Measurements from ENCODE around the gene CERS1.

DNA sequence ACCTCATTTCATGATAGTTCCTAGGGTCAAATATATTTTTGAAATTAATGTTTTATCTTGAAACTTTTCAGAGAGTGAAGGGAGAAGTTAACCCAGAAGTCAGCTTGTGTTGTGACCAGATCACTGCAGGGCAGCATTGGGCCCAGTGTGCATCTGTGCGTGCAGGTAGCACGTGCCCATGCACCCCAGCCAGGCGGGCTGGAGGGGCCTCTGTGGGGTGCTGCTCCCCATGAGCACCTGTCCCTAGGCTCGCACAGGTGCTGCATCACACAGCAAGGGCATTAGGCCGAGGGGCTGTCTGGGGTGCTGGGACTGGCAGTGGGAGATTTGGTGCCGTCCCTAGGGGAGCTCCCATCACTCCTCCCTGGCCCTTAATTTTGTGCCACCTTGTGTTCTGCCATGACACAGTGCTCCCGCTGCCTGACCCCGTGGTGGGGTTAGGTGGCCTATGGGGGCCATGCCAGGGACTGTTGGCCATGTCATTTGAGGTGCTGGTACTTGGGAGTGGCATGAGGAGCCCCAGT, 51.1 kb downstream of the CERS1 start:
- no peak for TF ChIP-seq MAX (IDR thresholded peaks at IDR 0.05)
- TF ChIP-seq YY1 (IDR thresholded peaks at IDR 0.05), result no peak
- TF ChIP-seq, protein P1, sequence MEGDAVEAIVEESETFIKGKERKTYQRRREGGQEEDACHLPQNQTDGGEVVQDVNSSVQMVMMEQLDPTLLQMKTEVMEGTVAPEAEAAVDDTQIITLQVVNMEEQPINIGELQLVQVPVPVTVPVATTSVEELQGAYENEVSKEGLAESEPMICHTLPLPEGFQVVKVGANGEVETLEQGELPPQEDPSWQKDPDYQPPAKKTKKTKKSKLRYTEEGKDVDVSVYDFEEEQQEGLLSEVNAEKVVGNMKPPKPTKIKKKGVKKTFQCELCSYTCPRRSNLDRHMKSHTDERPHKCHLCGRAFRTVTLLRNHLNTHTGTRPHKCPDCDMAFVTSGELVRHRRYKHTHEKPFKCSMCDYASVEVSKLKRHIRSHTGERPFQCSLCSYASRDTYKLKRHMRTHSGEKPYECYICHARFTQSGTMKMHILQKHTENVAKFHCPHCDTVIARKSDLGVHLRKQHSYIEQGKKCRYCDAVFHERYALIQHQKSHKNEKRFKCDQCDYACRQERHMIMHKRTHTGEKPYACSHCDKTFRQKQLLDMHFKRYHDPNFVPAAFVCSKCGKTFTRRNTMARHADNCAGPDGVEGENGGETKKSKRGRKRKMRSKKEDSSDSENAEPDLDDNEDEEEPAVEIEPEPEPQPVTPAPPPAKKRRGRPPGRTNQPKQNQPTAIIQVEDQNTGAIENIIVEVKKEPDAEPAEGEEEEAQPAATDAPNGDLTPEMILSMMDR (IDR thresholded peaks at IDR 0.05; ENCODE audit: low read depth, low read length, missing input control), result no peak
- TF ChIP-seq, protein P2, sequence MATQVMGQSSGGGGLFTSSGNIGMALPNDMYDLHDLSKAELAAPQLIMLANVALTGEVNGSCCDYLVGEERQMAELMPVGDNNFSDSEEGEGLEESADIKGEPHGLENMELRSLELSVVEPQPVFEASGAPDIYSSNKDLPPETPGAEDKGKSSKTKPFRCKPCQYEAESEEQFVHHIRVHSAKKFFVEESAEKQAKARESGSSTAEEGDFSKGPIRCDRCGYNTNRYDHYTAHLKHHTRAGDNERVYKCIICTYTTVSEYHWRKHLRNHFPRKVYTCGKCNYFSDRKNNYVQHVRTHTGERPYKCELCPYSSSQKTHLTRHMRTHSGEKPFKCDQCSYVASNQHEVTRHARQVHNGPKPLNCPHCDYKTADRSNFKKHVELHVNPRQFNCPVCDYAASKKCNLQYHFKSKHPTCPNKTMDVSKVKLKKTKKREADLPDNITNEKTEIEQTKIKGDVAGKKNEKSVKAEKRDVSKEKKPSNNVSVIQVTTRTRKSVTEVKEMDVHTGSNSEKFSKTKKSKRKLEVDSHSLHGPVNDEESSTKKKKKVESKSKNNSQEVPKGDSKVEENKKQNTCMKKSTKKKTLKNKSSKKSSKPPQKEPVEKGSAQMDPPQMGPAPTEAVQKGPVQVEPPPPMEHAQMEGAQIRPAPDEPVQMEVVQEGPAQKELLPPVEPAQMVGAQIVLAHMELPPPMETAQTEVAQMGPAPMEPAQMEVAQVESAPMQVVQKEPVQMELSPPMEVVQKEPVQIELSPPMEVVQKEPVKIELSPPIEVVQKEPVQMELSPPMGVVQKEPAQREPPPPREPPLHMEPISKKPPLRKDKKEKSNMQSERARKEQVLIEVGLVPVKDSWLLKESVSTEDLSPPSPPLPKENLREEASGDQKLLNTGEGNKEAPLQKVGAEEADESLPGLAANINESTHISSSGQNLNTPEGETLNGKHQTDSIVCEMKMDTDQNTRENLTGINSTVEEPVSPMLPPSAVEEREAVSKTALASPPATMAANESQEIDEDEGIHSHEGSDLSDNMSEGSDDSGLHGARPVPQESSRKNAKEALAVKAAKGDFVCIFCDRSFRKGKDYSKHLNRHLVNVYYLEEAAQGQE (IDR thresholded peaks at IDR 0.05), result no peak
- TF ChIP-seq ATF3 (IDR thresholded peaks at IDR 0.05), result no peak
- TF ChIP-seq RAD21 (IDR thresholded peaks at IDR 0.05), result no peak
- TF ChIP-seq FOXA1 (IDR thresholded peaks at IDR 0.05), result no peak
- TF ChIP-seq TAF1 (conservative IDR thresholded peaks at IDR 0.05), result no peak
